BE2C (cell line): Measurements from ENCODE around the gene ZSCAN30.

ENCODE experiments used
- DNase-seq: peaks from one replicate; pipeline ENCODE4 v3.0.0-alpha.2; 2020
- H3K27me3 ChIP-seq: fragments of 250-450 bp; sonication (Bioruptor Pico); 2 replicates; pipeline ENCODE4 v1.5.1; 2020; ENCODE audit warnings: mild to moderate bottlenecking
- H3K36me3 ChIP-seq: fragments of 250-450 bp; sonication (Bioruptor Pico); 2 replicates; pipeline ENCODE4 v1.5.1; 2020; ENCODE audit warnings: mild to moderate bottlenecking
- H3K4me1 ChIP-seq: fragments of 250-450 bp; sonication (Bioruptor Pico); 2 replicates; pipeline ENCODE4 v1.5.1; 2020
- H3K4me3 ChIP-seq: 2 replicates; pipeline ENCODE4 v1.5.1; 2011; ENCODE audit warnings: low read depth, low read length
- H3K9me3 ChIP-seq: fragments of 250-450 bp; sonication (Bioruptor Pico); 2 replicates; pipeline ENCODE4 v1.5.1; 2020
- TF ChIP-seq, protein P1 (sequence below): IDR thresholded peaks from 2 replicates; pipeline ENCODE4 v1.5.1; 2012; ENCODE audit warnings: mild to moderate bottlenecking, low read depth, low read length

ZSCAN30 gene

DNA sequence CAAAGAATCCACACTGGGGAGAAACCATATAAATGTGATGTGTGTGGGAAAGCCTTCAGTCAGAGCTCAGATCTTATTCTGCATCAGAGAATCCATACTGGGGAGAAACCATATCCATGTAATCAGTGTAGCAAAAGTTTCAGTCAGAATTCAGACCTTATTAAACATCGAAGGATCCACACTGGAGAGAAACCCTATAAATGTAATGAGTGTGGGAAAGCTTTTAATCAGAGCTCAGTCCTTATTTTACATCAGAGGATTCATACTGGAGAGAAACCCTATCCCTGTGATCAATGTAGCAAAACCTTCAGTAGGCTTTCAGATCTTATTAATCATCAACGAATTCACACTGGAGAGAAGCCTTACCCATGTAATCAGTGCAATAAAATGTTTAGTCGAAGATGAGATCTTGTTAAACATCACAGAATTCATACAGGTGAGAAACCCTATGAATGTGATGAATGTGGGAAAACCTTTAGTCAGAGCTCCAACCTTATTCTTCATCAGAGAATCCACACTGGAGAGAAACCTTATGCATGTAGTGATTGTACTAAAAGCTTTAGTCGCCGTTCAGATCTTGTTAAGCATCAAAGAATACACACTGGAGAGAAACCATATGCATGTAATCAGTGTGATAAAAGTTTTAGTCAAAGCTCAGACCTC is 16.7 kb upstream of the ZSCAN30 start:
- no peak for DNase-seq
- Histone ChIP-seq H3K27me3 (no peaks in the 10 kb centered on the region), H3K36me3 (peaks cover 9% of the 10 kb centered on the region), H3K9me3 (no peaks in the 10 kb centered on the region), H3K4me3 (no peak overlapping the region), H3K4me1 (no peaks in the 10 kb centered on the region)
- TF ChIP-seq, protein P1, sequence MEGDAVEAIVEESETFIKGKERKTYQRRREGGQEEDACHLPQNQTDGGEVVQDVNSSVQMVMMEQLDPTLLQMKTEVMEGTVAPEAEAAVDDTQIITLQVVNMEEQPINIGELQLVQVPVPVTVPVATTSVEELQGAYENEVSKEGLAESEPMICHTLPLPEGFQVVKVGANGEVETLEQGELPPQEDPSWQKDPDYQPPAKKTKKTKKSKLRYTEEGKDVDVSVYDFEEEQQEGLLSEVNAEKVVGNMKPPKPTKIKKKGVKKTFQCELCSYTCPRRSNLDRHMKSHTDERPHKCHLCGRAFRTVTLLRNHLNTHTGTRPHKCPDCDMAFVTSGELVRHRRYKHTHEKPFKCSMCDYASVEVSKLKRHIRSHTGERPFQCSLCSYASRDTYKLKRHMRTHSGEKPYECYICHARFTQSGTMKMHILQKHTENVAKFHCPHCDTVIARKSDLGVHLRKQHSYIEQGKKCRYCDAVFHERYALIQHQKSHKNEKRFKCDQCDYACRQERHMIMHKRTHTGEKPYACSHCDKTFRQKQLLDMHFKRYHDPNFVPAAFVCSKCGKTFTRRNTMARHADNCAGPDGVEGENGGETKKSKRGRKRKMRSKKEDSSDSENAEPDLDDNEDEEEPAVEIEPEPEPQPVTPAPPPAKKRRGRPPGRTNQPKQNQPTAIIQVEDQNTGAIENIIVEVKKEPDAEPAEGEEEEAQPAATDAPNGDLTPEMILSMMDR: no peak

DNA sequence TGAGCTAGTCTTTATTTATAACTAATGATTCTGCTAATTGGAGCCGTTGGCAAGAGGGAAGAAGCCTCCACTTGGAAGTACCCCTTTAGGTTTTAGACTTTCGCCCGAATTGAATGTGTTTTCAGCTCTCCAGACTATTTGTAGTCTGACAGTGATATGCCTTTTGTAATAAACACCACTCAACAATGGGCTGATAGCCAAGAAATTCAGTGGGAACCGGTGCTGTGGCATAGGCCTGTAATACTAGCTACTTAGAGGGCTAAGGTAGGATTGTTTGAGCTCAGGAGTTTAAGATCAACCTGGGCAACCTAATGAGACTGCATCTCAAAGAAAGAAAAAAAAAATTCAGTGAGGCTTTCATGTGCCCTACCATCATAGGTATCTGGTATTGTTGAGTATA is 13.6 kb upstream of the ZSCAN30 start:
- no peak overlapping the region for H3K4me3 ChIP-seq
- H3K36me3 ChIP-seq: peaks cover 9% of the 10 kb centered on the region
- no peaks in the 10 kb centered on the region for H3K27me3 ChIP-seq
- TF ChIP-seq, protein P1: no peak
- no peak for DNase-seq
- no peaks in the 10 kb centered on the region for H3K4me1 ChIP-seq
- no peaks in the 10 kb centered on the region for H3K9me3 ChIP-seq

DNA sequence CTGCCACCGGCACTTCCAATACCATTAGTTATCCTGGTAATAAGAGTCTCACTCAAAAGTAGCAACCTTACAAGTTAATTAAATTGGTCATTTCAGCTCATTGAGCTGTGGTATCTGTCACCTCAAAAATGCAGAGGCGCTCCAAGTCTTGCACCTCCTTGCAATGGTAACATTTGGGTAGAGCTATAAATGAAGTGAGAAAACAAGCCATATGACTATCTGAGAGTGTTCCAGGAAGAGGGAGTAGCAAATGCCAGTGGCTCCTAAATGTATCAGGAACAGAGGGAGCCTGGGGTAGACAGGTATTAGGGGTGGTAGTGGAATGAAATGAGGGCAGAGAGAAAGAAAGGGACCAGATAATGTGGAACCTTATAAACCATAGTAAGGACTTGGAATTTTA is 6.0 kb upstream of the ZSCAN30 start:
- no peaks in the 10 kb centered on the region for H3K27me3 ChIP-seq
- H3K4me3 ChIP-seq: no peak overlapping the region
- TF ChIP-seq, protein P1: no peak
- no peaks in the 10 kb centered on the region for H3K36me3 ChIP-seq
- H3K9me3 ChIP-seq: no peaks in the 10 kb centered on the region
- no peaks in the 10 kb centered on the region for H3K4me1 ChIP-seq
- no peak for DNase-seq

DNA sequence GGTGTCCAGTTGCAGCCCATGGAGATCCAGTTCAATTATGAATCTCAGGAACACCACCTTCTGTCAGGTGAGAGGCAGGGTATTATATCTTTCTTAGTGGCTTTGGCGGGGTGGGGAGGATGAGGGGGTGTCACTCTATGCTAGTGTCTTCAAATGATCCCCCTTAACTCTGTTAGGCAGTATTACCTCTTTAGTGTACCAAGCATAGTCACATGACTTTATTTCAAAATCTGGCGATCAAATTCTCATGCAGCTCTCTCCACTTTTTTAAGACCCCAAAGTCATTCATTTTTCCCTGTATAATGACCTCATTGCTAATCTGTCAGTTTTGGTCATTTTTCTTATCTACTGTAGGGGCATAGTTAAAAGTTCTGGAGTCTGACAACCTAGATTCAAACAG is 1.1 kb upstream of the ZSCAN30 start:
- DNase-seq: no peak
- H3K9me3 ChIP-seq: no peaks in the 10 kb centered on the region
- no peaks in the 10 kb centered on the region for H3K4me1 ChIP-seq
- TF ChIP-seq, protein P1: no peak
- no peaks in the 10 kb centered on the region for H3K27me3 ChIP-seq
- no peaks in the 10 kb centered on the region for H3K36me3 ChIP-seq
- peak overlapping the region; percentile 76 for H3K4me3 ChIP-seq

DNA sequence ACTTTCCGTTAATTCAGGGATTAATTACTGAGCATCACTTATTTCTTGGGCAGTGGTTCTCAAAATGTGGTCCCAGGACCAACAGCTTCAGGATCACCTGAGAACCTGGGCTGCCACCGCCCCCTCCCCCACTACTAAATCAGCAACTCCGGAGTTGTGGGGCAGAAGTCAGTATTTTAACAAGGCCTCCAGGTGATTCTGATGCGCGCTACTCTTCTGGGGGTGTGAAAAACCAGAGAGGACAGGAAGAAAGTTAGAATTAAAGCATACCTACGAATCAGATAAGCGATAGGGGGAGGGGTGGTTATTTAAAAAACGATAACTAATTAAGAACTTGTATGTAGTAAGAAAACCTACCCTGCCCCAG is 319 bp downstream of the ZSCAN30 start:
- Histone ChIP-seq H3K27me3 (no peaks in the 10 kb centered on the region), H3K4me3 (peak overlapping the region; percentile 76), H3K36me3 (no peaks in the 10 kb centered on the region), H3K4me1 (no peaks in the 10 kb centered on the region), H3K9me3 (no peaks in the 10 kb centered on the region)
- DNase-seq: no peak
- TF ChIP-seq, protein P1: no peak

DNA sequence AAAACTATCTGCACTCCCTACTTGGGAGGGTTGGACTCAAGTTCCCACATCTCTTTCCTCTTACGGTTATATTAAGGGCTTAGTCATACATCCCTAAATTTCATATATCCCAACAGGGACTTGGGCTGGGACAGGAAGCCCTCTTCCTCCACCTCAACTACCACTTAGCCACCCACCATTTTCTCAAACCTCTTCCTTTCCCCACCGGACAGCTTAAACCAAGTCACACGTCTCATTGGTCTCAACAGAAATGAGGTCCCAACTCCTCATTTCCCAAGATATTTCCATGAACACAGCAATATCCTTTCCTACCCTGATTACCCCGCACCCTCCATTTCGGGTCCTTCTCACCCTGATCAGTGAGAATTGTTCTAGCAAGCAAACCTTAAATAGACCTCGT is 736 bp downstream of the ZSCAN30 start:
- H3K4me3 ChIP-seq: peak overlapping the region; percentile 76
- H3K27me3 ChIP-seq: no peaks in the 10 kb centered on the region
- no peak for DNase-seq
- H3K9me3 ChIP-seq: no peaks in the 10 kb centered on the region
- H3K36me3 ChIP-seq: no peaks in the 10 kb centered on the region
- TF ChIP-seq, protein P1: no peak
- H3K4me1 ChIP-seq: no peaks in the 10 kb centered on the region
